Eye (tissue), 1 donor: ENCODE results near the gene SCAP.
A peak's percentile ranks its signal among the peaks of the same experiment; 100 is the strongest.

Experiments
- DNase-seq: peaks from one replicate; pipeline ENCODE4 v3.0.0-alpha.2; 2015

The SCAP gene

GRCh38 chr3:47412842-47413520 is 62.8 kb downstream of the SCAP start:
- DNase-seq: no peak

DNA sequence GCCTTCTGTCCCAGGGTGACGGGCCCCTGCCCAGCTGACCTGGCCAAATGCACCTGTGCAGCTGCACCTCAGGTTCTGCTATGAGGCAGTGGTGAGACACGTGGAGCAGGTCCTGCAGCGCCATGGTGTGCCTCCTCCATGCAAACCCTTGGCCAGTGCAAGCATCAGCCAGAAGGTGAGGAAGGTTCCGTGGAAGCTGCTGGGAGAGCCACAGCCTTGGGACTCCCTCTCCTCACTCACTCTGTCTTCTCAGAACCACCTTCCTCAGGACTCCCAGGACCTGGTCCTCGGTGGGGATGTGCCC is 63.3 kb downstream of the SCAP start:
- DNase-seq: no peak

DNA sequence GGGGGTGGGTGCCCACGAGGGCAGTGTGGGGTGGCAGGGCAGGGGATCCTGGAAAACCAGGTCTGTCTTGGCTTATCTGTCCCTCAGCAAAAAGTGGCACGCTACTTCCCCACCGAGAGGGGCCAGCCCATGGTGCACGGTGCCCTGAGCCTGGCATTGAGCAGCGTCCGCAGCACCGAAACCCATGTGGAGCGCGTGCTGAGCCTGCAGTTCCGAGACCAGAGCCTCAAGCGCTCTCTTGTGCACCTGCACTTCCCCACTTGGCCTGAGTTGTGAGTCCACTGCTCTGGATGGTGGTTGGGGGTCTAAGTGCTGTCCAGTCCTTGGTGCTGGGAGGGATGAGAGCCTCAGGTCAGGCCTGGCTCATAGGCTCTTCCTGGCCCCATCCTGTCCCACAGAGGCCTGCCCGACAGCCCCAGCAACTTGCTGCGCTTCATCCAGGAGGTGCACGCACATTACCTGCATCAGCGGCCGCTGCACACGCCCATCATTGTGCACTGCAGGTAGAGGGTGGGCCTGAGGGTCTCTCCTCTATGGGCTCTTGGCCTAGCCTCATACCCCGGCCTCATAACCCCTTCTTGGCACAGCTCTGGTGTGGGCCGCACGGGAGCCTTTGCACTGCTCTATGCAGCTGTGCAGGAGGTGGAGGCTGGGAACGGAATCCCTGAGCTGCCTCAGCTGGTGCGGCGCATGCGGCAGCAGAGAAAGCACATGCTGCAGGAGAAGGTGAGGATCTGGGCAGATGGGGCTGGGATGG is 63.9 kb downstream of the SCAP start:
- no peak for DNase-seq

- no peak for DNase-seq
These were observed 64.7 kb downstream of the SCAP start for GRCh38 chr3:47410801-47411646.

DNA sequence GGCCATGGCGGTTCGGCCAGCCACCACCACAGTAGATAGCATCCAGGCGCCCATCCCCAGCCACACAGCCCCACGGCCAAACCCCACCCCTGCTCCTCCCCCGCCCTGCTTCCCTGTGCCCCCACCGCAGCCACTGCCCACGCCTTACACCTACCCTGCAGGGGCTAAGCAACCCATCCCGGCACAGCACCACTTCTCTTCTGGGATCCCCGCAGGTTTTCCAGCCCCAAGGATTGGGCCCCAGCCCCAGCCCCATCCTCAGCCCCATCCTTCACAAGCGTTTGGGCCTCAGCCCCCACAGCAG is 65.4 kb downstream of the SCAP start:
- DNase-seq: no peak

GRCh38 chr3:47409688-47410416 is 65.9 kb downstream of the SCAP start:
- DNase-seq: no peak

DNA sequence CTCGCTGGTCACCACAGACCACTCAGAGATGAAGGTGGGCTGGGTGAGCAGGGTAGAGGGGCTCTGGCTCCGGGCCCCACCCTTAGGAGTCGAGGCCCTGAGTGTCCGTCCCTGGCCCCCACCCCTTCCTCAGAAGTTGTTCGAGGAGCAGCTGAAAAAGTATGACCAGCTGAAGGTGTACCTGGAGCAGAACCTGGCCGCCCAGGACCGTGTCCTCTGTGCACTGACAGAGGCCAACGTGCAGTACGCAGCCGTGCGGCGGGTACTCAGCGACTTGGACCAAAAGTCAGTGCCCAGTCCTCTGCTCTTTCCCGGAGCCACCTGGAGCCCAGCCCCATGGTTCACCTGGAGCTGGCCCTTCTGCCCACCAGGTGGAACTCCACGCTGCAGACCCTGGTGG is 66.5 kb downstream of the SCAP start:
- no peak for DNase-seq

- DNase-seq: no peak
These were observed 66.9 kb downstream of the SCAP start for GRCh38 chr3:47408839-47409229.

- DNase-seq: no peak
These were observed 67.6 kb downstream of the SCAP start for GRCh38 chr3:47407896-47408838.

DNA sequence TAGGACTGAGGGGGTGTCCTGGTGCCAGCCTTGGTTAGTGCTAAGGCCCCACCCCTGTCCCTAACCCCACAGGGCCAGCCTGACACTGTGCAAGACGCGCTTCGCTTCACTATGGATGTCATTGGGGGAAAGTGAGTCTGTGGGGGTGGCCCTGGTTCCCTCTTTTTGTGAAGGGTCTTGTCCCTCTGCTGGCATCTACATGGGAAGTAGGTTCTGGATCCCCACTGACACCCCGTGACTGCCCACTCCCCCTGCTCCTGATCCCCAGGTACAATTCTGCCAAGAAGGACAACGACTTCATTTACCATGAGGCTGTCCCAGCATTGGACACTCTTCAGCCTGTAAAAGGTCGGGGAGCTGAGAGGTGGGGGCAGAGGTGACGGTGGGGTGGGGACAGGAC is 68.5 kb downstream of the SCAP start:
- DNase-seq: no peak

GRCh38 chr3:47406762-47407149 is 69.0 kb downstream of the SCAP start:
- DNase-seq: no peak

DNA sequence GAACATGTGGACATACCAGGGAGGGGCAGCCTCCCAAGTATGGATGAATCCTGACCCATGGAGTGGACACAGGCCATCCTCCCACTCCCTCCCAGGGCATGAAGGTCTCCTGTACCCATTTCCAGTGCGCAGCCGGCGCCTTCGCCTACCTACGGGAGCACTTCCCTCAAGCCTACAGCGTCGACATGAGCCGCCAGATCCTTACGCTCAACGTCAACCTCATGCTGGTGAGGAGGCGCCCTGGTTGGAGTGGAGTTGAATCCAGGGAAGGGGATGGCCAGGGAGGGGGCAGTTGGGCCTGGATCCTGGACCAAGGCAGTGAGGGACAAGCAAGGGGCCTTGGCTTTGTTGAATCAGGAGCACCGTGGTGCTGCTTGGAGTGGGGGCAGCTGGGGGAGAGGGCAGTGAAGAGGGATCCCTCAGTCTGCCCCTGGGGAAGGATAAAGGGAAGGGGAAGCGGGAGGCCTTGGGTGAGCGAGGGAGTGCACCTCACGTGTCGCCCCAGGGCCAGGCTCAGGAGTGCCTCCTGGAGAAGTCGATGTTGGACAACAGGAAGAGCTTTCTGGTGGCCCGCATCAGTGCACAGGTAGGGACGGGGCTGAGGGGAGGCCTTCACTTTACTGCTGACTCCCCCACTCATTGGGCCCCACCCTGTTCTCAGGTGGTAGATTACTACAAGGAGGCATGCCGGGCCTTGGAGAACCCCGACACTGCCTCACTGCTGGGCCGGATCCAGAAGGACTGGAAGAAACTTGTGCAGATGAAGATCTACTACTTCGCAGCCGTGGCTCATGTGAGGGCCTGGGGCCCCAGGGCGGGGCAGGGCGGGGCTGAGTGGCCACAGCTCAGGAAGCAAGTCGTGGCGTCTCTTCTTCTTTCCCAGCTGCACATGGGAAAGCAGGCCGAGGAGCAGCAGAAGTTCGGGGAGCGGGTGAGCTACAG is 69.7 kb downstream of the SCAP start:
- no peak for DNase-seq

DNA sequence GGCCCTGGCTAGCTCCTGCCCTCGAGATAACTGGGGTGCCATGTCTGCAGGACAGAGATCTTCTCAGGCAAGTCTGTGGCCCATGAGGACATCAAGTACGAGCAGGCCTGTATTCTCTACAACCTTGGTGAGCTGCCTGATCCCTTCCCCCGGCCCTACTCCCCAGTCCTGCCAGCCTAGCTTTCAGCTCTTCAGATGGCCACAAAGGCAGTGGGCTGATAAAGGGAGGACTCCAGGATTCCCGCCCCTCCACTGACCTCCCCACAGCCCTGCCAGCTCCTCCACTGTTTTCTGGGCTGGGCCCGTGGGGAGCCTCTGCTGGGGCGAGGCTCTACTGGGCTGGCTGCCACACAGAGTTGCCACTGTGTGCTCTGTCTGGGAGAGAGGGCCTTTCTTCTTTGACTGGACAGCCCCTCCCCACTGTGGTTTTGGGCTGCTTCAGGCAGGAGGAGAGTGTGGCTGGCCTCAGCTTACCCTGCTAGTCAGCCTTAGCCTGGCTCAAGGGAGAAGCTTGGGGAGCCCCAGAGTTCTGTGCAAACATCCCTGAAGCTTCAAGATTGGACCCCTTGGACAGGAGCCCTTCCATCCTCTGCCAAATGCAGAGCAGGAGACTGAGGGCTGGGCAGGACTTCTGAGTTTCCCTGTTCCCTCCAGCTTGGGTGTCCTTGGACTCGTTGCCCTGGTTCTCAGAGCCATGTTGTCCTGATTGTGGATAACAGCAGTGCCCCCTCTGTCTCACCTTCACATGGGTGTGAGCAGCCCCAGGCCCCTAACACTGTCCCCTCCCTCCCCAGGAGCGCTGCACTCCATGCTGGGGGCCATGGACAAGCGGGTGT is 70.6 kb downstream of the SCAP start:
- DNase-seq: no peak

GRCh38 chr3:47404431-47404876 is 71.3 kb downstream of the SCAP start:
- no peak for DNase-seq

DNA sequence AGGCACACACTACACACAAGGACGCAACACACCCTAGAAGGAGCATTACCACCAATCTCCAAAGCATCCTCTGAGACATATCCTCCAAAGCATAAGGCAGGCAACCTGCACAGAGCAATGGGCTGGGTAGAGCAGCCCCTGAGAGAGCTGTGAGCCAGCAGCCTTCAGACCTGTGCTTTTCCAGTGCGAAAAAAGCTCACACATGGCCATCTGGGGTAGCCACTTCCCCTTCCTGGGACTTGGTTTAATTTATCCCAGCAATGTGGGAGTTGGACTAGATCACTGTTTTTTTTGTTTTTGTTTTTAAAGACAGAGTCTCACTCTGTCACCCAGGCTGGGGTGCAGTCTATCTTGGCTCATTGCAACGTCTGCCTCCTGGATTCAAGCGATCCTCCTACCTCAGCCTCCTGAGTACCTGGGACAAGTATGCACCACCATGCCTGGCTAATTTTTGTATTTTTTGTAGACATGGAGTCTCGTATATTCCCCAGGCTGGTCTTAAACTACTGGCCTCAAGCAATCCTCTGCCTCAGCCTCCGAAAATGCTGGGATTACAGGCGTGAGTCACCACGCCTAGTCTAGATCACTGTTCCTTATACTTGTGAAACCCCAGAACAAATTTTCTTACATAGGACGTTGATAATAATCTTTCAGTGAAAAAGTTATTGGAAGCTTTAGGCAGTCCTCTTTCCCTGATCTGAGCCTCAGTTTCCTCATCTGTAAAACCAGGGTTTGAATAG is 76.0 kb downstream of the SCAP start:
- DNase-seq: no peak

GRCh38 chr3:47399016-47399415 is 76.7 kb downstream of the SCAP start:
- DNase-seq: no peak

DNA sequence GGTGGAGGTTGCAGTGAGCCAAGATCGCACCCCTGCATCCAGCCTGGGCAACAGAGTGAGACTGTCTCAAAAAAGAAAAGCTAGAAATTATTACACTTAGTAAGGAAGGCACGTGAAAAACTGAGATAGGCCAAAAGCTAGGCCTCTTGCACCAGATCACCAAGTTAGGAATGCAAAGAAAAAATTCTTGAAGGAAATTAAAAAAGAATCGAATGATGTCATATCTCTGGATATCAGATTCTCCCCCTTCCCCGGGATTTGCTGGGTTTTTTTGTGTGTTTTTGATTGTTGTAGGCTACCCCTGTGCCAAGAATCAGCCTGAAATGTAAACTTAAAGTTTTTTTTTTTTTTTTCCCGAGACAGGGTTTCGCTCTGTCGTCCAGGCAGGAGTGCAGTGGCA is 77.5 kb downstream of the SCAP start:
- DNase-seq: no peak

DNA sequence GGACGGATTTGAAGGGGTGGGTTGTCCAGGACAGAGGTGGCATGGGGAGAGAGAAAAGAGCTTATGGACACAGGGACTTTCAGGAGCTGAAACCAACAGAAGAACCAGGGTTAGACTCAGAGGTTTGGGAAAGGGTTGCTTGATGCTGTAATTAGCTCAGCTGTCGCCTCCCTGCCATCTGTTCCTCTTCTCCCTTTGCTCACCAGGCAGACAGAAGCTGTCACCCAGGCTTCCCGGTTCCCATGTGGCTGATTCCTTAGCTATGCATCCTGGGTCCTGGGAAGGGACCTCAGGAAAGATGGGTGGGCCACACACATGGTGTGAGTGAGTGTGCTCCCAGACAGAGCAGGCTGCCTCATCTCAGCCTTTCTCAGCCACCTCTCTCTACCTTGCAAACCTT is 80.9 kb downstream of the SCAP start:
- DNase-seq: peak; percentile 73

DNA sequence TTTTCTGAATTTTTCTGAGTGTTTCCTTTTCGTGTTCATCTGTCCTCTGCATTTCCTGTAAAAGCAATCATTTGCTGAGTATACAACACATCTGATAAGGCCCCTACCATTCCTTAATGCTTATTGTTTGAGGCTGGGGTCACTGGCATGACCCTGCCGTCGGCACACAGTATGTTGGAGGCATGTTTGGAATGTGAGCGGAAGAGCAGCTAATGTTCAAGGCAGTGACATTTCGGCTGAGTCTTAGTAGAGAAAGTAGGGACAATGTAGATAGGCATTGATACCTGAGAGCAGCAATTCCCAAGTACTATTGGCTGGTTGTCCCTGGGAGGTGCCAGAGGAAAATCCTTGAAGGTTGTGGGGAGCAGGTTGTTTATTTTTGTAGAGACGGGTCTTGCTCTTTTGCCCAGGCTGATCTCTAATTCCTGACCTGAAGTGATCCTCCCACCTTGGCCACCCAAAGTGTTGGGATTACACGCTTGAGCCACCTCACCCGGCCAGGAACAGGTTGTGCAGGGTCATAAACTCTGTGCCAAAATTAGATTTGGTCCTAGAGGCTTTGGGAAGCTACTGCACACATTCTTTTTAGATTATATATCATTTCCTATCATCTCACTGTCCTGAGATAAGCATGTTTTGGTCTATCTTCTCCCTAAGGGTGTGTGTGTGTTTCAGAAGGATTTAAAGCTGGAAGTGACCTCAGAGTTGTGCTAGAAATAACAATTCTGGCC is 81.4 kb downstream of the SCAP start:
- peak; percentile 70 for DNase-seq
